HG02885 (cell line): Measurements from ENCODE around the gene PRICKLE2.

Experiments
- ATAC-seq: cut with Tn5 transposase; IDR thresholded peaks from one replicate; pipeline ENCODE4 v1.9.1; 2021; ENCODE audit warnings: mild to moderate bottlenecking; ENCODE audit not compliant: unreplicated experiment, poor library complexity

Gene PRICKLE2

DNA sequence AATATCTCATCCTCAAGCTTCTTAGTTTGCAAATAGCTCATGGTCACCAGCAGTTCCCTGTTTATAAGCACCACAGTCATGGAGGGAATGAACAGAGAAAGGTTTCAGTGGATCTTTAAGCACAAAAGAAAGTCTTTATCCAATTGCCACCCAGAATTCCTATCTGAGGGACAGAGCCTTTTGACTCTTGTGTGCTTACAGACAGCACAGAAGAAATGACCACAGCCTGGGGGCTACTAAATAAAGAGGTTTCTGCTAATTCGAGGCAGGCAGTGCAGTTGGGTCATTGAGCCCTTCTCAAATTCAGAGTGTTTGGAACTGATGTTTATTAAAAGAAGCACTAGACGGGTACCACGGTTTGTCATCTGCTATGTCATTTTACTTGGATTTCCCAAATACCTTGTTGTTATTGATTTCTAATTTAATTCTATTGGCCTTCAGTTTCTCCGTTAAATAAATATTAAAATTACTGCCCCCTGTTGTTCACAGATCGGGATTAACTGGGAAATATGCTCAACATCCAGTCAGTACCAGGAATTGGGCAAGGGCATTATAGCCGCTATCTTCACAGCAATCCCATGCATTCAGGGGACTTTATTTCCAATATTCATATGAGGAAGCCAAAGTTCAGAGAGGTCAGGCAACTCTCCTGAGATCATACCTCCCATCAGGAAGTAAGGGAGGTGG, 3.6 kb downstream of the PRICKLE2 start:
- ATAC-seq, result no peak

DNA sequence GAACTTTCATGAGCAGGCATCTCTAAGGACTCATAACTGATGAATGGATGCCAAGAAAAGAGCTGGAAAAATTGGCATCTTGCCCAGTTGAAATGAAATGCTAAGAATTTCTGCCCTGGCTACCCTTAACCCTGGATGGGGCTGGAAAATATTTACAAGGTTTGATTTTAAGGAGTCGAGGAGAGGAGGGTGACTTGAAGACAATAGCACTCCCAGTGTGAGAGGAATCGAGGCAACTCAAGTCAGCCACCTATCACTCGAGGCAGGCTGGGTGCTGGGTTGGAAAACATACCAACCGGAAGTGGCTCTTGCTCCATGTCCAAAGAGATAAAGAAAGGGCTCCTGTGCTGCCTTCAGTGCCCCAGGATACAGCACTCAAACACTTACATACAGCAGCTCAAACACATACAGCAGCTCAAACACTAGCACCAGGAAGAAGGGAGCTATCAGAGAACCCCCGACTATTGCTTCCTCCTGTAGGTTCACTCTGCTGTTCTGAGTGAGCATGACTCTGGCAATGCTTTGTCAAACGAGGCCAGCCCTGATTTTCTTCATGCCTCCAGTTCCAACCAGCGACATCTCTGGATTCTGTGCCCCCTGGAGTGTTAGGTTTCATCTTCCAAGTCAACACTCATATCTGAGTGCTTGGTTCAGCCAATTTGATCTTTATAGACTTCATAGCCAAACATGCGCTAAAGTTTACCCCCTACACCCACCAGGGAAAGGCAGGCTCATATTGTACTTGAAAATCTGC, 4.9 kb downstream of the PRICKLE2 start:
- no peak for ATAC-seq

DNA sequence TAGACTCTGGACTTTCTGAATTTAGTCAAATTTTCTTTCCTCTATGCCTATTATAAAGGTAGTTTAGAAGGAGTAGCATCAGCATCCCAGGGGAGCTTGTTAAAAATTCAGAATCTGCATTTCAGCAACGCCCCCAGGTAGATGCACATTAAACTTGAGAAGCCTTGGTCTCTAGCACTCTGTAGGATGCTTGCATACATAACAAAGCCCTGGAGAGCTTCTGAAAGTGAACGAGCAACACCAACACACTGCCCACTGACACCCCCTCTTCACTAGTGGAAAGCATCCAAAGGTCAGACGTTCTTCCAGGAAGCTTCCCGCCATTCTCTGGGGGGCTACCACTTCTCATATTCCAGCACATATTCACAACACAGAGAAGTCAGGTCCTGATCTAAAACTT, 6.5 kb downstream of the PRICKLE2 start:
- no peak for ATAC-seq

DNA sequence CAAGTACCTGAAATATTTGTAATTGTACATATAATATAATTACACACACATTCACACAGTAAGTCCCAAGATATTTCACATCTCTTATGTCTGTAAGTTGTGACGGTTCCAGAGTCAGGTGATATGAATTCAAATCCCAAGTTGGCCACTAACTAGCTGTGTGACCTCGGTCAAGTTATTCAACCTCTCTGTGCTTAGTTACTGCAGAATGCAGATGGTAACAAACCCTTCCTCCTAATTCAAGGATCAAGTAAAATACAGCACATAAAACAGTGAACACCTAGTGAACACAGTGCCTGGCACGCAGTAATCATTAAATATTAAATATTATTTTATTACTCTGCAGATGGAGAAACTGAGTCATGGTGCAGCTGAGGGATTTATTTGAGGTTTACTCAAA, 6.9 kb downstream of the PRICKLE2 start:
- no peak for ATAC-seq

DNA sequence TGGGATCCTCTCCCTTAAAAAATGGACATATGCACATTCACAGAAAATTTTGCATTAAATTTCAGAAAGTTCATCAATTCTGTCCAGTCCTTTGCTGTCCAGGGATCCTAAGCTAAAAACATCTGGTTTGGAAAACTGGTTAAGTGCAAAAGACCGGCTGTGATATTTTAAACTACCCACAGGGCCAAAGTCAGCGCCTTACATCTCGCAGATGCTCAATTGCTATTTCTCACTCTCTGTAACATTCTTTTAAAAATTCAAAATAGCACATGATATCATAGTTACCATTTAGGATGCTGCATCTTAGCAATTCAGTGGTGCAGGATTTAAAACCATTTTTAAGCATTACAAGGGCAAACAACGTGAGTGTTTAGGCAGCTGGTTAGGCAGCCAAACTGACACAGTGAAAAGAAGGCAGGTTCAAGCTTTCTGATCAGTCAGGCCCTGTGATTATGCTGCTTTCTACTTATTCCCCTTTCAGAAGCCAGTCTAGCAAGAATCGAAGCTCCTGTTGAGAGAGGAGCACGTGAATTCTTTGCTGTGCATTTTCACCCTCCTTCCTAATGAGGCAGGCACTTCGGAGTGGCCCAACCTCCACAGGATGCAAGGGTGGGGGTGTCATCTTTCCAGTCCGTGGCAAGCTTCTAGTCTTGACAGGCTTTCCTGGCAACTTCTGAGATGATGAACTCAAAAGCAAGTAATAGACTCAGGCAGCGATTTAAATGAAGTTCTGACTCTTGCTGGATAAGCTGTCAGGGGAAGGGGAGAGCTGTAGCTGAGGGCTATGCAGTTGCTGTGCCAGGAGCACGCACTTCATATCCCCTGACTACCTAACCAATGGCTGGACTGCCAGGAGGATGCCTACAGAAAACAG, 8.8 kb downstream of the PRICKLE2 start:
- no peak for ATAC-seq

DNA sequence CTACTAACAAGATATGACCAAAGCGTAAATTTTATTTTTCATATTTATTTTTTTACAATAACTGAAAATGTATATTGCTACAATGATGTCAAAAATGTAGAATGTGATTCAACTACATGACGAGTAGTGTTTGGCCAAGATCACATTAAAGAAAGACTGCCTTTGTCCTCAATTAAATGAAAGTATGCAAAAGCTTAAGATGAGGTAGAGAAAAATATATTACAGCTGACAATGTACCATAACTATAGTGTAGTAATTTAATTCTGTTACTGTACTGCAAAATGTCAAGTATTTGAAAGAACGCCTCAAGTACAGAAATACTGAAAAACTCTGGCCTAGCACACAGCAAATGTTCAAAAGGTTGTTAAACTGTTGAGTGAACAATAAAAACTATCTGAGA, 9.7 kb downstream of the PRICKLE2 start:
- ATAC-seq, result no peak

DNA sequence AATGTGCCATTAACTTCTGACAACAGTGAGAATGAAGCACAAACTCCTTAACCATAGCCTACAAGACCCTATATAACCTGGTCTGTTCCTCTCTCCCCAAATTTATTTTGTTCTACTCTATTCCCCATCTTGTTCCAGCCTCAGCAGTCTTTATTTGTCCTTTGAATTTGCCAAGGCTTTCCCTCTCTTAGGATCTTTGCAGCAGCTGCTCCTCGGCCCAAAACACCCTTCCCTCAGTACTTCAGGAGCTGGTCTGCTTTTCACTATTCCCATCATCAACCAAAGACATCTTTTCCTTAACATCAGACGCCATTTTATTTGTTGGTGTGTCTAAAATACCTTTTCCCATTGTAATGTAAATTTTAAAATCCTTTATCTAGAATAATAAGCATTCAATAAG, 10.2 kb downstream of the PRICKLE2 start:
- ATAC-seq, result no peak

DNA sequence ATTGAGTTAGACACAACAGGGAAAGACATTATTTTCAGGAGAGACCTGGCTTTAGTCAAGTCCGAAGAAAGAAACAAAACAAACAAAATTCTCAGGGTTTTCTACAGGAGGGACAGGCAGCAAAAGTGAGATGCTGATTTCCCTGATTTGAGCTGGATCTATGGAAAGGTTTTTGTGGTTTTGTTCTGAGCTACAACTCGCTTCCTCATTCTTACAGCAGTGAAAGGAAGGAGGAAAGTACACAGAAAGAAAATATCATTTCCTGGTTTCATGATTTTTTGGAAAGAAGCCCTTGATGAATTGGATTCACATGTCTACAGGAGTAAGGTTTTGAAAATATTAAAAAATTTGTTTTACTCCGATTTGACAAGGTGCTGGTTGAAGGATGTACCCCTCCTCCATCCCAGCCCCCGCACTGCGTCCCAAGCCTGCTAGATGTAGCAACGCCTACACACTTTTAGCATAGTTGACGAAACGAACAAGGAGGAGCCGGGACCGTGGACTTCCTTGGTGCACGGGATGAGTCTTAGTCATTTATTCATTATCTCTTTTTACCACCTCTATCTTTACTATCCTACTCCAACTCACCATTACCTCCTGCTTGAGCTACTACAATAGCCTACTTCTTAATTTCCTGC, 10.8 kb downstream of the PRICKLE2 start:
- ATAC-seq, result no peak

DNA sequence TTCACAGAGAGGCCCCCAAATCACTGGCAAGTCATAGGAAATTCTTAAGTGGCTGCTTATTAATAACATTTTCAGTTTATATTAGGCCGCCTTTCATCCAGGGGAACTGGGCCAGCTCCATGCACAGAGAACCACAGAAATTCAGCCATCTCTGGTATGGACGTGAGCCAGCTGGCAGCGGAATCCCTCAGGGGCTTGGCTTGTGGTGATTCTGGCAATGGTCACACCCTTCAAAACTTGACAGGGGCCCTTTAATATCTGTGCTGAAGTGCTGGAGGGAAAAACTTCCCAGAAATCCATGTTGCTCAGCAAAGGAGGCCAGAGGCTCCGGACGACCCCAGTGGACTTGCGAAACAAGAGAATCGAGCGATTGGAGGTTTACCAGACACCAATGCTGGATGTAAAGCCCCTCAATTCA, 11.3 kb downstream of the PRICKLE2 start:
- ATAC-seq, result no peak

DNA sequence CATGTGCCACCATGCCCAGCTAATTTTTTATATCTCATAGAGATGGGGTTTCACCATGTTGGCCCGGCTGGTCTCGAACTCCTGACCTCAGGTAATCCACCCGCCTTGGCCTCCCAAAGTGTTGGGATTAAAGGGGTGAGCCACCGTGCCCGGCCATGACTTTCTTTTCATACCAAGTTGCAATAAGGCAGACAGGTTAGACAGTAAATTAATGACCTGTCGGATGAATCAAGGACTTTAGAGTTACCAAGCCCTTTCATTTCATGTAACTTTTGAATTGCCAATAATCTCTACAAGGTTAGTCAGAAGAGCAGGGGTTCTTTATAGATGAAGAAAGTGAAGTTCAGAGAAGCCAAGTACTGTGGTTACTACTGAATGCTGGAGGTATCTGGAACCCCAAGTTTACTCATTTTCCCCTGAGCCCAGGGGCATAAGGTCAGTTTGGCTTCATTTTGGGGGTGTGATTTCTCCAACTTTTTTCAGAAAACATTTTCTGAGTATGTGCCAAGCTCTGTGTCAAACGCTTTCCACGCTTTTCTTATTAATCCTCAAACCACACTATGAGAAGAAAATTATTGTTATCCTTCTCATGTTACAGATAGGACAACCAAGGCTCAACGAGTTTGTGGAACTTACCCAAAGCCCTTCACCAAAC, 11.9 kb downstream of the PRICKLE2 start:
- ATAC-seq, result no peak

DNA sequence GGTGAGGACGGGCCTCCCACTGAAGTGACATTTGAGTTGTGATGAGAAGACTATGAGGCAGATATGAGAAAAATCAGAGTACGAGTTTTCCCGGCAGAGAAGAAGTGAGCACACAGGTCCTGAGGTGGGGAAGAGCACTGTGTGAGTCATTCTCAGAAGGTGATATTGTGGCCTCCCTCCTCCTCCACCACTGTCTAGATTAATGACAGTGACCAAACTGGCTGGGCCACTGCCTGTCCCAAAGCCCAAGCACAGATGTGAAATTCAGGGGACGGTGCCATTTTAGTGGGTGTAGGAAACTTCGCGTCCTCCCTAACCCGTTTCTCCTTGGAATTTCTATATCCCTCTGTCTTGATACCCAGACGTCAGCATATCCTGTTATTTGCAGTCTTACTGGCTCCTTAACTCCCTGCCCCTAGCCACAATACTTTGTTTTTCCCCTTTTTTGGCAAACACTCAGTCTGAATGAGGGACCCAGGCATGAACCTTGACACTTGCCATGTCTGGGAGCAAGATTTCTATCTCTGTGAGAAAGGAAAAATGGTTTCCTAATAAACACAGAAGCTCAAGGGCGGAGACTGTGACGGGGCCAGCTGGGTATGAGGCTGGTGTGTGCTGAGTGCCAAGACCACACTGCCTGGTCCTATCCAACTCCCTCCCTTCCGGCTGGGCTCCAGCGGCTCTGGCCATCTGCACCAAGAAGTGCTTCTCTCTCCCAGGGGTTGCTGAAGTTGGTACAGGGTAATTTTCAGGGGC, 15.2 kb downstream of the PRICKLE2 start:
- ATAC-seq, result peak; percentile 48

DNA sequence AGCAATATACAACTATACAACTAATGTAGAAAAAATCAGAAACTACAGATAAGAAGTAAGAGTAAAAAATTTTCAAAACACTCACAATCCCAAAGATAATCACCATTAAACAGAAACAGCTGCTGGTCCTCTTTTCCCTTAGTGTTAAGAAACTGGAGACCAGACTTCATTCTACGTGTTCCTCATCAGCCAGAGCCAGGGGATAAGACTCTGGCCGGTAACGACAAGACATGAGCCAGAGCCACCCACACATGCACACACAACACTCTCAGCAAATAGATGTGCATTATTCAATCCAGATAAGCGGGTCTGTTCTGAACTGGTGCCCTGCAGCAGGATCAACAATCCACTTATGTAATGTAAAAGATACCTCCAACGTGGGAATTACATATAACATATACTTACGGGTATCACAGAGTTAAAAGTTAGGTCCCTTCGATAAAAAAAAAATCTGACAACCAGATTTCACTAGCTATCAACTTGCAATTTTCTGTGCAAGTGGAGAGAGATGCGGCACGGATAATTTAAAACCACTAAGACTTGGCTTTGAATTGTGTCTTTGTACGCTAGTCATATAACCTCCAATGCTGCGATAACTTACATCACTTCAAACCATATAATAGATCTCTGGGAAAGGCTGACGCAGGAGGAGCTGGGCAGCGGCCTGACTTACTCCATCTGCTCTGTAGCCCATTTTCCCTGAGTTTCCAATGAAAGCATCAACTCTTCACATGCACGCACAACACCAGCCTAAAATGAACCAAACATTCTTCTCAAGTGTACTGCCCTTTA, 17.8 kb downstream of the PRICKLE2 start:
- ATAC-seq, result no peak

DNA sequence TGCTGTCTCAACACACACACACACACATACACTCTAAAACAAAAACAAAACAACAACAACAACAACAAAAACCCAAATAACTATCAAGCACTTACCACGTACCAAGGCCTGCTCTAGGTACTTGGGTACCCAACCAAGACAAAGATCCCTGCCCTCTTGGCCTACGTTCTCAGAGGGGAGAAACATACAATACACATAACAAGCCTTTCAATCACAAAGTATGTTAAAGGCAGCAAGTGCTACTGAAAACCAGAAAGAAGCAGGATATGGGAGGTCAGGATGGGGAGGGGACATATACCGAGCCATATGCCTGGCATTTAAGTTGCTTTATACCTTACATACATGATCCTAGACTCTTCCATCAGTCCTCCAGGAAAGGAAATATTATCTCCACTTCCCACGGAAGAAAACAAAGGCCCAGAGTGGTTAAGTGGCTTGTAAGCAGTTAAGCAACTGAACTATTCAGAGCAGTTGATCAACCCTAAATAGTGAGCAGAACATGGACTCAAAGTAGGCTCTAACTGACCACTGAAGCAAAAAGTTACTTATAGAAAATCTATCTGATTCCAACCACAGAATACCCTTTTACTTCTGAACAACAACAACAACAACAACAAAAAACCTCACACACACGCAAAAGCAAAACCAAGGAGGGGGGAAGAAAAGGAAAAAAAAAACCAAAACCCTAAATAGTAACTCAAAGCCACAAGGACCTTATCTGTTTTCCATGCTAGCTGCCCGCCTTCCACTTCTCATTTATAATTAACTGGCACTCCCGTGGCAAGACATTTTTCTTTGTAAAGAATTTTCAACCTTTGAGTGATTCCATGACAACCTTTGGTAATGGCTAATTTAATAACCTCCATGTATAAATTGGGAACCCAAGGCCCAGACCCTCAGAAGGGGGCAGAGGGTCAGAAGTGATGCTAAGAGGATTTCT, 21.0 kb downstream of the PRICKLE2 start:
- no peak for ATAC-seq

DNA sequence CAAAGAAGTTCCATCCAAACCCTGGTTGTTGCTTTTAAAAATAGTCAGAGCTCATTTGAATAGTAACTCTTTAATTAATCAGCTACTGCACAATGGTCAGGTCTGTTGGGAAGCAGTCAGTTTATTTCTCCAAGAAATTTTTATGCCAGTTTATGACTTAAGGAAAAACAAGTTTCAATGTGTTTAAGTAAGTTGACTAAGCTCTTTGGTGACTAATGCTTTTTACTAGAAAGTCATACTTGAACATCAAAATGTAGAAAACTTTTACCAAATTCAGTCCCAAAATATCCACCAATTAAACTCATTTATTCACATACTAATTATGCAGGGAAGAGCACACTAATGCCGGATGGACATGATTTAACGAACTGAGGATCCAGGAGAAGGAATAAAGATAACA, 22.1 kb downstream of the PRICKLE2 start:
- ATAC-seq, result no peak

DNA sequence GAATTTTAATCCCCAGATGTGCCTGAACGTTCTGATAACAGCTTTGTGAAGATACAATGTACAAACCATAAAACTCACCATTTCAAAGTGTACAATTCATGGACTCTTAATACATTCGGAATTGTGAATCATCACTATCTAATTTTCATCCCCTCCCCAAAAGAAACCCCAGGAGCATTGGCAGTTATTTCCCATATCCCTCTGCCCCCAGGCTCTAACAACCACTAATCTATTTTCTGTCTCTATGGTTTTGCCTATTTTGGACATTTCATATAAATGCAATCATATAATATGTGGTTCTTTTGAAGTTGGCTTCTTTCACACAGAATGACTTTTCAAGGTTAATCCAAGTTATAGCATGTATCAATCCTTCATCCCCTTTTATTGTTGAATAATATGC, 25.3 kb downstream of the PRICKLE2 start:
- no peak for ATAC-seq

DNA sequence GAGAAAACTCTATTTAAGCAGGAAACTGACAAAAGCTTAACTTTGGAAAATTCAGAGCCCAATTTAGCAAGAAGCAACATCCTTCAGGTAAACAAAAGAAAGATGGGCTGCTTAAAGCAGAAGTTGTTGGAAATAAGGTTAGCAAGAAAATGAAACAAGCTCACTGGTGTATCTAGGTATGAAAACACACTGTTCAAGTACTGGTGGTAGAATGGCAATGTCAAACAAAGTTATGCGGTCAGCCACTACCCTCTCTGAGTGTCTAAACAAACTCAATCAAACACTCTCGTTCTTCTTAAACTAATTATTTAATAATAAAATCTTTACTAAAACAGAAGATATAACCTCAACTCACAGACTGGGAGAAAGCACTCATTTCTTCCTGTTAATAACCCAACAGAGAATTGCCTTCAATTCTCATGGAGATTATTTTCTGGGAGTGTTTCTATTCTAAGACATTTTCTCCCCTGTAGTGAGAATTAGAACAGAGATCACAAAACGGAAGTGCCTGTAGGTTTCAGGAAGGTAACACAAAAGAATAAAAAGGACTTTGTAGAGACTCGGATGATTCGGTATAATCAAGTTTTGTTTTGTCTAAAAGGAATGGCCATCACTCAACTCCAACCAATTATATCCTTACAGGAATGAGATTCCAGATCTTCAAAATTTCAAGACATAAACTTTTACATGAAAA, 28.9 kb downstream of the PRICKLE2 start:
- ATAC-seq, result no peak

DNA sequence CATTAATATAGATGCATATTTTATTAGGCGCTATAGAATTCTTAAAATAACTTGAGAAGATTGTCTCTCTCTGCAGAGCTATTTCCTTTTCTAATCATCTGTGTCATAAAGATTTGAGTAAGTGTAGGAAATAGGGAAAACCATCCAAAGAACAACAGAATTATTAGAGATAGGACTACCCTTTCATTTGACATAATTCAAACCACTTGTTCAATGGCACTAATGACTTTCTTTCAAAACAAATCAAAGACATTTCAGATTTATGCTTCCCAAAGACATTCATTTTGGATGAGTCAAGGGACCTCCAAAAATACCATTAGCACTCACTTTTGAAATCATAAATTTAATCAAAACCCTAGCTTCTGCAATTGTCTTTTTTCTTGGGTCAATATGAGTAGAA, 29.5 kb downstream of the PRICKLE2 start:
- no peak for ATAC-seq
